Tibial nerve (tissue), 4 donors: ENCODE measurements around the gene RCOR2. TPM values are rescaled to one million over a fixed set of nuclear protein-coding genes. Genes with fewer than 3 reads are reported as not detected.

Experiments used
- small RNA-seq: library from RNA; depleted of rRNA; stranded (forward); fragments of <200 nt; gene quantifications from one replicate; pipeline ENCODE3, GENCODE V24; 2016
- total RNA-seq, 4 donors: library from RNA; depleted of rRNA; stranded (reverse); fragments of >200 nt; gene quantifications; one replicate each; pipeline ENCODE4 v1.1.0, GENCODE V29; 2016

RCOR2 gene
- total RNA-seq, 4 donors from 2014 or later = 0.22 to 1.6 TPM; not detected in 2

Small RNAs within 50 kb of the gene (small RNA-seq; reads per million reads assigned to genes)
- not detected for gene RNU6-1306P

Other genes starting within 250 kb of the RCOR2 start
- gene ATL3, start 245.8 kb downstream of the RCOR2 start, total RNA-seq = 100 to 1,000 TPM in 1 of 4 donors, 10 to 100 TPM in 3; 81.4 to 102 (median 92.9) TPM
- 100 to 1,000 TPM in 3 of 4 donors, 10 to 100 TPM in 1; 88.8 to 148 (median 116) TPM for gene RTN3, start 235.7 kb downstream of the RCOR2 start, total RNA-seq
- gene ZFTA, start 148.4 kb downstream of the RCOR2 start, total RNA-seq = 10 to 100 TPM; 19.4 to 25.1 (median 23.8) TPM
- 10 to 100 TPM in 2 of 4 donors, 1 to 10 TPM in 2; 5.5 to 14.7 (median 10.0) TPM for gene SPINDOC, start 103.7 kb downstream of the RCOR2 start, total RNA-seq
- 10 to 100 TPM; 22.1 to 32.1 (median 23.6) TPM for gene MARK2, start 78.1 kb downstream of the RCOR2 start, total RNA-seq
- gene NAA40, start 21.8 kb upstream of the RCOR2 start, total RNA-seq = 10 to 100 TPM in 1 of 4 donors, 1 to 10 TPM in 3; 4.9 to 13.5 (median 5.6) TPM
- gene COX8A, start 57.5 kb upstream of the RCOR2 start, total RNA-seq = 100 to 1,000 TPM; 337 to 421 (median 383) TPM
- gene OTUB1, start 69.3 kb upstream of the RCOR2 start, total RNA-seq = 10 to 100 TPM; 35.0 to 86.7 (median 50.4) TPM
- 1 to 10 TPM in 1 of 4 donors, under 1 TPM in 3; 0.39 to 2.1 (median 0.52) TPM for gene FLRT1, start 118.8 kb upstream of the RCOR2 start, total RNA-seq
- 10 to 100 TPM; 30.6 to 45.0 (median 35.0) TPM for gene MACROD1, start 248.9 kb upstream of the RCOR2 start, total RNA-seq